Measurements from ENCODE around the gene COMMD1. TPM values are rescaled to one million over a fixed set of nuclear protein-coding genes. Genes with fewer than 3 reads are reported as not detected.

The COMMD1 gene
- total RNA-seq, 1 experiment from 2014 or later: 24.7 TPM

GRCh38 chr2:61888267-61889055, 17.0 kb upstream of the COMMD1 start, which contains the start of gene CCT4 (continued):
- TF ChIP-seq E2F4 (CRISPR knock-in tag; IDR thresholded peaks at IDR 0.05; ENCODE audit: borderline replicate concordance, low read depth) (no peak), IRF1 (CRISPR knock-in tag; IDR thresholded peaks at IDR 0.05) (peak; percentile 15; the same call in 1 of the 2 replicates), NFYB (CRISPR knock-in tag; conservative IDR thresholded peaks at IDR 0.05; ENCODE audit: low read depth) (no peak), HMGA2 (CRISPR knock-in tag; IDR thresholded peaks at IDR 0.05) (no peak), ATF1 (CRISPR knock-in tag; IDR thresholded peaks at IDR 0.05) (peak; percentile 96; the same call in 1 of the 2 replicates), JUN (CRISPR knock-in tag; IDR thresholded peaks at IDR 0.05) (peak; percentile 22; the same call in 1 of the 2 replicates), ZNF138 (CRISPR knock-in tag; conservative IDR thresholded peaks at IDR 0.05) (no peak), MXD4 (CRISPR knock-in tag; IDR thresholded peaks at IDR 0.05; ENCODE audit: borderline replicate concordance) (no peak), GTF2I (CRISPR knock-in tag; conservative IDR thresholded peaks at IDR 0.05) (no peak), NFATC4 (CRISPR knock-in tag; IDR thresholded peaks at IDR 0.05) (no peak), PRRX2 (CRISPR knock-in tag; IDR thresholded peaks at IDR 0.05) (no peak), ZNF671 (CRISPR knock-in tag; IDR thresholded peaks at IDR 0.05) (no peak), IRF2 (CRISPR knock-in tag; IDR thresholded peaks at IDR 0.05; ENCODE audit: borderline replicate concordance, low read depth) (no peak), SMAD4 (CRISPR knock-in tag; IDR thresholded peaks at IDR 0.05) (no peak), NR2C2 (CRISPR knock-in tag; IDR thresholded peaks at IDR 0.05) (no peak), TEAD4 (CRISPR knock-in tag; IDR thresholded peaks at IDR 0.05) (no peak), ZNF317 (CRISPR knock-in tag; IDR thresholded peaks at IDR 0.05; ENCODE audit: borderline replicate concordance, low read depth) (0 out of 2 replicates have a peak, but pooled peaks have one; percentile 38), TCF7 (CRISPR knock-in tag; IDR thresholded peaks at IDR 0.05; ENCODE audit: low read depth) (no peak), ELF4 (CRISPR knock-in tag; IDR thresholded peaks at IDR 0.05; ENCODE audit: low read depth) (no peak), ZBTB43 (CRISPR knock-in tag; IDR thresholded peaks at IDR 0.05) (no peak; the same call in 1 of the 2 replicates), ZNF416 (CRISPR knock-in tag; IDR thresholded peaks at IDR 0.05) (no peak)
- TF ChIP-seq, protein P1, sequence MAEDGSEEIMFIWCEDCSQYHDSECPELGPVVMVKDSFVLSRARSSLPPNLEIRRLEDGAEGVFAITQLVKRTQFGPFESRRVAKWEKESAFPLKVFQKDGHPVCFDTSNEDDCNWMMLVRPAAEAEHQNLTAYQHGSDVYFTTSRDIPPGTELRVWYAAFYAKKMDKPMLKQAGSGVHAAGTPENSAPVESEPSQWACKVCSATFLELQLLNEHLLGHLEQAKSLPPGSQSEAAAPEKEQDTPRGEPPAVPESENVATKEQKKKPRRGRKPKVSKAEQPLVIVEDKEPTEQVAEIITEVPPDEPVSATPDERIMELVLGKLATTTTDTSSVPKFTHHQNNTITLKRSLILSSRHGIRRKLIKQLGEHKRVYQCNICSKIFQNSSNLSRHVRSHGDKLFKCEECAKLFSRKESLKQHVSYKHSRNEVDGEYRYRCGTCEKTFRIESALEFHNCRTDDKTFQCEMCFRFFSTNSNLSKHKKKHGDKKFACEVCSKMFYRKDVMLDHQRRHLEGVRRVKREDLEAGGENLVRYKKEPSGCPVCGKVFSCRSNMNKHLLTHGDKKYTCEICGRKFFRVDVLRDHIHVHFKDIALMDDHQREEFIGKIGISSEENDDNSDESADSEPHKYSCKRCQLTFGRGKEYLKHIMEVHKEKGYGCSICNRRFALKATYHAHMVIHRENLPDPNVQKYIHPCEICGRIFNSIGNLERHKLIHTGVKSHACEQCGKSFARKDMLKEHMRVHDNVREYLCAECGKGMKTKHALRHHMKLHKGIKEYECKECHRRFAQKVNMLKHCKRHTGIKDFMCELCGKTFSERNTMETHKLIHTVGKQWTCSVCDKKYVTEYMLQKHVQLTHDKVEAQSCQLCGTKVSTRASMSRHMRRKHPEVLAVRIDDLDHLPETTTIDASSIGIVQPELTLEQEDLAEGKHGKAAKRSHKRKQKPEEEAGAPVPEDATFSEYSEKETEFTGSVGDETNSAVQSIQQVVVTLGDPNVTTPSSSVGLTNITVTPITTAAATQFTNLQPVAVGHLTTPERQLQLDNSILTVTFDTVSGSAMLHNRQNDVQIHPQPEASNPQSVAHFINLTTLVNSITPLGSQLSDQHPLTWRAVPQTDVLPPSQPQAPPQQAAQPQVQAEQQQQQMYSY (CRISPR knock-in tag; IDR thresholded peaks at IDR 0.05): no peak
- TF ChIP-seq, protein P2, sequence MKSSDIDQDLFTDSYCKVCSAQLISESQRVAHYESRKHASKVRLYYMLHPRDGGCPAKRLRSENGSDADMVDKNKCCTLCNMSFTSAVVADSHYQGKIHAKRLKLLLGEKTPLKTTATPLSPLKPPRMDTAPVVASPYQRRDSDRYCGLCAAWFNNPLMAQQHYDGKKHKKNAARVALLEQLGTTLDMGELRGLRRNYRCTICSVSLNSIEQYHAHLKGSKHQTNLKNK (CRISPR knock-in tag; IDR thresholded peaks at IDR 0.05): no peak
- TF ChIP-seq, protein P3, sequence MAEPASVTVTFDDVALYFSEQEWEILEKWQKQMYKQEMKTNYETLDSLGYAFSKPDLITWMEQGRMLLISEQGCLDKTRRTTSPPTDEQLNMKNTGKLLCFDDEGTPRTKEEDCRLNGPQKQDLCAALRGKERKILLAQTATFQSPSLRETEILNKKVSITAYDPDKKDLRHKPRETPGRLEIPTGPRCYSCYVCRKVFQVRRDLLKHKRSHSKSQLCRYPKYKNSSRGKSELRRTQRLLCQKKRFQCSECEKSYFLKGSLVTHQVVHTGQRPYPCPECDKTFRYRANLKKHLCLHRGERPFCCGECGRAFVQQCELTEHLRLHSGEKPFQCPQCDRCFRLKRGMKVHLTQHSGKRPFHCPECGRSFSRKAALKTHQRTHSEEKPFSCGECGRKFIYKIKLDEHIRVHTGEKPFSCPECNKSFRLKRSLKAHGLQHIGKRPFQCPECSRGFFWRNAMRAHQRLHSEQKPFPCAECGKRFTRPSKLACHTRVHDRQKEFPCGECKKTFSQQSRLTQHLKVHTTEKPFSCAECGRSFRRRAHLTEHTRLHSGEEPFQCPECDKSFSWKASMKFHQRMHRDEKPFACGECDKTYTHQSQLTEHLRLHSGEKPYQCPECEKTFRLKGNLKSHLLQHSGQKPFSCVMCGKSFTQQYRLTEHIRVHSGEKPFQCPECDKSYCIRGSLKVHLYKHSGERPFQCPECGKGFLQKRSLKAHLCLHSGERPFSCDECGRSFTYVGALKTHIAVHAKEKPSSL (CRISPR knock-in tag; conservative IDR thresholded peaks at IDR 0.05): no peak
- TF ChIP-seq, protein P4, sequence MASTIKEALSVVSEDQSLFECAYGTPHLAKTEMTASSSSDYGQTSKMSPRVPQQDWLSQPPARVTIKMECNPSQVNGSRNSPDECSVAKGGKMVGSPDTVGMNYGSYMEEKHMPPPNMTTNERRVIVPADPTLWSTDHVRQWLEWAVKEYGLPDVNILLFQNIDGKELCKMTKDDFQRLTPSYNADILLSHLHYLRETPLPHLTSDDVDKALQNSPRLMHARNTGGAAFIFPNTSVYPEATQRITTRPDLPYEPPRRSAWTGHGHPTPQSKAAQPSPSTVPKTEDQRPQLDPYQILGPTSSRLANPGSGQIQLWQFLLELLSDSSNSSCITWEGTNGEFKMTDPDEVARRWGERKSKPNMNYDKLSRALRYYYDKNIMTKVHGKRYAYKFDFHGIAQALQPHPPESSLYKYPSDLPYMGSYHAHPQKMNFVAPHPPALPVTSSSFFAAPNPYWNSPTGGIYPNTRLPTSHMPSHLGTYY (CRISPR knock-in tag; IDR thresholded peaks at IDR 0.05): no peak

Data from WTC11 (cell line).